ENCODE results near the gene ADAMTS17.

The ADAMTS17 gene

DNA sequence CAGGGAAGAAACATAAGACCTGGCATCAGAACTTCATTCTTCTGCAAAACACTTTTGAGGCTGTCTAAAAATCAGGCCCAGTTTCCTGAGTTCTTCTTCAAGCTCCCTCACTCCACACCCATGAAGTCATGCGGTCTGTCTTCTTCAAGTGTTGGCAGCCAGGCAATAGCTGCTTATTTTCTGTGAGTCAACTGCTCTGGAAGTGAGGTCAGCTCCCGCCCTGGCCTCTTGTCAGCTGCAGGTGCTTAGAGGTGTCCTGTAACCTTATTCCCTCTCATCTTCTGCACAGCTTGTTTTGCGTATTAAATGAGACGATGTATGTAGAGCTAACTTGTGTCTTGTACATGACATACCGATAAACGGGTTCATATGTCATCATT, 226.1 kb downstream of the ADAMTS17 start:
- peaks cover 4% of the 10 kb centered on the region for H3K4me1 ChIP-seq (ENCODE audit: insufficient read depth, insufficient read length)
- DNase-seq (ENCODE audit: low read depth, low spot score): no peak

DNA sequence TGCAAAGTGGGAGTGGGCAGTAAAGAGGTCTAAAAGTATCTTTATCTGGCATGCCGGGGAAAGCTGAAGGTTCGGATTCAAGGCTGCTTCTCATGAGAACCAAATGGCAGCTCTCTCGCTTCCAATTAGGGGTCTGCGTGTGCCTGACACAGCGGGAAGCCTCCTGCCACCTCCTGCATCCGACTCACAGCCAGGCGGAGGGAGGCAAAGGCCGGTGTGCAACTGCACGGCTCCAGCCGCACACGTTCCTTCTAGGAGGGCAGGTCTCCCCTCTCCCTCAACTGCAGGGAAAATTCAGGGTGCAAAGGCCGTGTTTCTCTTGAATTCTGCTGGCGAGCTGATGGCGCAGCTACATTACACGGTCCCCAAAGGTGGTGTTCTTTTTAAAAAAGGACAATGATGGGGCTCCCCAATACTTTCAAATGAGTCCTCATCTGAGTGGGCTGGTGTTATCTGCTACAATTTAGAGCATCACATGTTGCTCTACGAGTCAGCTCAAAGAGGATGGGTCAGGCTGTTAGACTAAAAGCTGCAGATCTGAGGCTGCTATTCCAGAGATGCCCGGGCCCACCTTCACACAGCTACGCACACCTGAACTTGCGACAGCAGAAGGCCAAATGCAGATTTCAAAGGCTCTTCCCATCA, 226.6 kb downstream of the ADAMTS17 start:
- Histone ChIP-seq H3K4me3 (ENCODE audit: insufficient read length, low read depth) (no peak overlapping the region), H3K27me3 (ENCODE audit: insufficient read depth, insufficient read length) (no peaks in the 10 kb centered on the region), H3K36me3 (ENCODE audit: insufficient read depth, insufficient read length, low read length) (no peaks in the 10 kb centered on the region), H3K9ac (ENCODE audit: insufficient read length, low read depth) (no peak overlapping the region), H3K9me3 (ENCODE audit: insufficient read depth, low read length) (0 out of 2 replicates have a peak, but pooled peaks cover 1% of the 10 kb centered on the region), H3K4me1 (ENCODE audit: insufficient read depth, insufficient read length) (peaks cover 4% of the 10 kb centered on the region)
- TF ChIP-seq ZNF274 (IDR thresholded peaks at IDR 0.05; ENCODE audit: low read depth, low read length) (no peak), SUZ12 (IDR thresholded peaks at IDR 0.05; ENCODE audit: extremely low read depth, insufficient read depth, insufficient read length) (no peak), YY1 (IDR thresholded peaks at IDR 0.05; ENCODE audit: insufficient read depth, insufficient read length) (no peak)
- DNase-seq (ENCODE audit: low read depth, low spot score): no peak

More for the DNA sequence above, 226.1 kb downstream of the ADAMTS17 start:
- no peak overlapping the region for H3K4me3 ChIP-seq (ENCODE audit: insufficient read length, low read depth)
- no peak for TF ChIP-seq YY1 (IDR thresholded peaks at IDR 0.05; ENCODE audit: insufficient read depth, insufficient read length)
- no peak for TF ChIP-seq SUZ12 (IDR thresholded peaks at IDR 0.05; ENCODE audit: extremely low read depth, insufficient read depth, insufficient read length)
- TF ChIP-seq ZNF274 (IDR thresholded peaks at IDR 0.05; ENCODE audit: low read depth, low read length): no peak
- H3K36me3 ChIP-seq (ENCODE audit: insufficient read depth, insufficient read length, low read length): no peaks in the 10 kb centered on the region
- no peak overlapping the region for H3K9ac ChIP-seq (ENCODE audit: insufficient read length, low read depth)
- H3K27me3 ChIP-seq (ENCODE audit: insufficient read depth, insufficient read length): no peaks in the 10 kb centered on the region
- H3K9me3 ChIP-seq (ENCODE audit: insufficient read depth, low read length): peaks cover 6% of the 10 kb centered on the region; the same call in 1 of the 2 replicates

DNA sequence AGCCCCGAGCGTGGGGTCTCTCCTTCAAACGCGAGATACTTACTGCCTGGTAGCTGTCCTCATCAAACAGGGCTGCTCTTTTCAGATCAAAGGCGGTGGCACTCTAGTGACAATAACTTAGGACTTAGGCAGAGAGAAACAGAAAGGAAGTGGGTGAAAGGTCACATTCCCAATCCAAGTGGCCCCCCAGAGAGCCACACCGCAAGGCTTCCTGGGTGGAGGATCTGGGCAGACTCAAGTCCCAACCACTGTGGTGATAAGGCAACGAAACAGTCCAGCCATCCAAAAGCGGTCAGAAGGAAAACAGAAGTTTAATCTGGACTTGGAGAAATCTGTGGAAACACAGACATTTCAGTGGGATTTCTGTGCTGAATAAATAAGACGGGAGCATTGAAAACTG, 227.2 kb downstream of the ADAMTS17 start:
- H3K4me1 ChIP-seq (ENCODE audit: insufficient read depth, insufficient read length): peaks cover 4% of the 10 kb centered on the region
- H3K36me3 ChIP-seq (ENCODE audit: insufficient read depth, insufficient read length, low read length): no peaks in the 10 kb centered on the region
- H3K4me3 ChIP-seq (ENCODE audit: insufficient read length, low read depth): no peak overlapping the region
- no peaks in the 10 kb centered on the region for H3K27me3 ChIP-seq (ENCODE audit: insufficient read depth, insufficient read length)
- DNase-seq (ENCODE audit: low read depth, low spot score): no peak
- no peak overlapping the region for H3K9ac ChIP-seq (ENCODE audit: insufficient read length, low read depth)
- TF ChIP-seq ZNF274 (IDR thresholded peaks at IDR 0.05; ENCODE audit: low read depth, low read length): no peak
- no peak for TF ChIP-seq SUZ12 (IDR thresholded peaks at IDR 0.05; ENCODE audit: extremely low read depth, insufficient read depth, insufficient read length)
- H3K9me3 ChIP-seq (ENCODE audit: insufficient read depth, low read length): no peaks in the 10 kb centered on the region

DNA sequence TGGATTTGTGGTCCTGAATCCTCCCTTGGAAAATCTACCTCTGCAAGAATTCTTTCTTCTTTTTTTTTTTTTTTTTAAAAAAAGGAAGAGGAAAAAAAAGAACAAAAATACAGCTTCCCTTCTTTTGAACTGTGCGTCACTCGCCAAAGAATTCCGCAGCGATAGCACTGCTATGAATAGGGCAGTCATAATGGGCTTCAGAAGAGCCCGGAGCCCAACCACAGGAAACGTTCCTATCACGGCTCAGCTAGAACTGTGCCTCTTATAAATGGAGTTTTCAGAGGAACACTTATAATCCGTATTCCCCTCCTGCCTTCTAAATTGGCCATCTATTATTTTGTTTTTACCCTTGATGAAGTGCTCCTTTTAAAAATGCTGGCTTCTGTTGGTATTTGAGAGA, 227.7 kb downstream of the ADAMTS17 start:
- H3K9ac ChIP-seq (ENCODE audit: insufficient read length, low read depth): no peak overlapping the region
- no peaks in the 10 kb centered on the region for H3K9me3 ChIP-seq (ENCODE audit: insufficient read depth, low read length)
- H3K4me3 ChIP-seq (ENCODE audit: insufficient read length, low read depth): no peak overlapping the region
- peaks cover 4% of the 10 kb centered on the region for H3K4me1 ChIP-seq (ENCODE audit: insufficient read depth, insufficient read length)
- TF ChIP-seq YY1 (IDR thresholded peaks at IDR 0.05; ENCODE audit: insufficient read depth, insufficient read length): no peak
- no peak for TF ChIP-seq SUZ12 (IDR thresholded peaks at IDR 0.05; ENCODE audit: extremely low read depth, insufficient read depth, insufficient read length)
- no peak for TF ChIP-seq ZNF274 (IDR thresholded peaks at IDR 0.05; ENCODE audit: low read depth, low read length)
- H3K36me3 ChIP-seq (ENCODE audit: insufficient read depth, insufficient read length, low read length): no peaks in the 10 kb centered on the region
- DNase-seq (ENCODE audit: low read depth, low spot score): no peak
- no peaks in the 10 kb centered on the region for H3K27me3 ChIP-seq (ENCODE audit: insufficient read depth, insufficient read length)

DNA sequence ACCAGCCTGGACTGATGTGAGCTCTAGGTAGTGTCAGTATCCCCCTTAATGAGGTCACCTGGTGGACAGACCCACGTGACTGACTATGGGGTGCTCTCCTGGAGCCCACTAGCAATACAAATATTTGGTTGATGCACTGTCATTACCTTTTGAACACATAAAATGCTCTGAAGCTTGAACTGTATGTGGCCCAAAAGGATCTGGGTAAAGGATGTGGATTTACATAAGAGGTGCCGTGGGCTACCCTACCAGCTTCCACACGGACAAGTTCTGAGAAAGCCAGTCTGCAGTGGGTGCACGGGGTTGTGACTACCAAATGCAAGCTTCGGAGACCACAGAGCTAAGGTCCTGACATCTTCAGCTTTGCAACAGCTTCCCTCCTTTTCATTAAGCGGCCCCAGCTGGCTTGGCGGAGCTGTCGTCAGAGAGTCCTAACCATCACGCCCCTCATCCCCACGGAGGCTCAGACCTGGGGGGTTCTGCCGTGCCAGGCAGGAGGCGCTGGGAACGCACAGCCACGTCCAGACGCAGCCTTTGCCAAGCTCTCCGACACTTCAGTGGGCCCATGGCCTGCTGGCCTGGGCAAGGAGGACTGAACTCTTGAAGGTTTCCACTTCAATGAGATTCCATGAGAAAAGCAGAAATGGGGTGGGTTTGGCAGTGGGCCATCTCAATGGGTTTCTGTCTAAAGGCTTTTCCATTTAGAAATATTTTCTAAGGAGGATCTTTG, 228.3 kb downstream of the ADAMTS17 start:
- no peak for DNase-seq (ENCODE audit: low read depth, low spot score)
- no peaks in the 10 kb centered on the region for H3K36me3 ChIP-seq (ENCODE audit: insufficient read depth, insufficient read length, low read length)
- H3K9me3 ChIP-seq (ENCODE audit: insufficient read depth, low read length): no peaks in the 10 kb centered on the region
- no peak for TF ChIP-seq SUZ12 (IDR thresholded peaks at IDR 0.05; ENCODE audit: extremely low read depth, insufficient read depth, insufficient read length)
- no peak for TF ChIP-seq ZNF274 (IDR thresholded peaks at IDR 0.05; ENCODE audit: low read depth, low read length)
- no peak for TF ChIP-seq YY1 (IDR thresholded peaks at IDR 0.05; ENCODE audit: insufficient read depth, insufficient read length)
- no peak overlapping the region for H3K4me3 ChIP-seq (ENCODE audit: insufficient read length, low read depth)
- no peak overlapping the region for H3K9ac ChIP-seq (ENCODE audit: insufficient read length, low read depth)
- peaks cover 4% of the 10 kb centered on the region for H3K4me1 ChIP-seq (ENCODE audit: insufficient read depth, insufficient read length)
- no peaks in the 10 kb centered on the region for H3K27me3 ChIP-seq (ENCODE audit: insufficient read depth, insufficient read length)

DNA sequence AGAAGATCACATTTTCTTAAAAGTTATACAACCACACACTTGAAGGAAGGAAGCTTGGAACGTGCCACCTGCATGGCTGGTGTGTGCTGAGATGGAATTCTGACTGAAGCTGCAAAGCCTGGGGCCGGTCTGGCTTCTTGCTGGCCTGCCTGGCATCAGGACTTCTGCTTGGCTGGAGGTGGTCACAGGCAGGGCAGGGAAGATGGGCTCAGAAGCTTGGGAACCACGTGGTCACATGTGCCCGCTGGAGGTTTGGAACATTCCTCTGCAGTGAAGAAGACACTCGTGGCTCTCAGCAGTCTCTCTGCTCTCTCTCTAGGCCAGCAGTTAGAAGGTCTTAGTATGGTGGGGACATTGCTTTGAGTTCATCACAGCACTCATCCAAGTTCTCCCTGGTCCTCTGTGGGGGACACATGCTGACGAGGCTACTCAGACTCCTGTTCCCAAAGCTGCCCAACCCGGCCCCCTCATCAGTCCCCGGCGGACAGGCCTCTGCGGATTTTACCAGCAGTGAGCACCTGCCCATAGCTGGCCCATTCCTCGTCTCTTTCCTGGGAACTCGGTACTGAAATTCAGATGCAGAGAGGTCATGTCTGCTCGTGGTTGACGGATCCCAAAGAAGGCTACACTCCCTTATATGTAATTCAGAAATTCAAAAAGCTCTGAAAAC, 229.0 kb downstream of the ADAMTS17 start:
- Histone ChIP-seq H3K9ac (ENCODE audit: insufficient read length, low read depth) (no peak overlapping the region), H3K4me1 (ENCODE audit: insufficient read depth, insufficient read length) (peaks cover 4% of the 10 kb centered on the region), H3K36me3 (ENCODE audit: insufficient read depth, insufficient read length, low read length) (no peaks in the 10 kb centered on the region), H3K4me3 (ENCODE audit: insufficient read length, low read depth) (no peak overlapping the region), H3K9me3 (ENCODE audit: insufficient read depth, low read length) (no peaks in the 10 kb centered on the region), H3K27me3 (ENCODE audit: insufficient read depth, insufficient read length) (no peaks in the 10 kb centered on the region)
- no peak for TF ChIP-seq YY1 (IDR thresholded peaks at IDR 0.05; ENCODE audit: insufficient read depth, insufficient read length)
- no peak for DNase-seq (ENCODE audit: low read depth, low spot score)

DNA sequence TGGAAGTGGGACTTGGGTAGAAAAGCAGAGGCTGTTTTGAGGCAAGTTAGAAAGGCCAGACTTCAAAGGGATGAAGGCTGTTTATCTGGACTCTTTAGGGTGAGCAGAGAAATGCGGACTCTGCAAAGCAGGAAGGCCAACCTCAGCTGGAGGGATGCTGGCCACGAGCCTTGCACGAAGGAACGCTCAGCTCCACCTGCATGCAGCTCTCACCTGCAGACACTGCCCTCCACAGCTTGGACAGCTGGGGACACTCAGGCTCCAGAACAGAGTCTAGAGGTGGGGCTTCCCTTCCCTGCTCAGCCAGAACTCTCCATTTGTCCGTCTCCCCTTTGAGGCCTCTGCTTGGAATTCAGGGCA, 229.7 kb downstream of the ADAMTS17 start:
- no peaks in the 10 kb centered on the region for H3K36me3 ChIP-seq (ENCODE audit: insufficient read depth, insufficient read length, low read length)
- peaks cover 4% of the 10 kb centered on the region for H3K4me1 ChIP-seq (ENCODE audit: insufficient read depth, insufficient read length)
- TF ChIP-seq YY1 (IDR thresholded peaks at IDR 0.05; ENCODE audit: insufficient read depth, insufficient read length): no peak
- TF ChIP-seq ZNF274 (IDR thresholded peaks at IDR 0.05; ENCODE audit: low read depth, low read length): no peak
- no peak for TF ChIP-seq SUZ12 (IDR thresholded peaks at IDR 0.05; ENCODE audit: extremely low read depth, insufficient read depth, insufficient read length)
- no peaks in the 10 kb centered on the region for H3K9me3 ChIP-seq (ENCODE audit: insufficient read depth, low read length)
- H3K27me3 ChIP-seq (ENCODE audit: insufficient read depth, insufficient read length): no peaks in the 10 kb centered on the region
- no peak overlapping the region for H3K4me3 ChIP-seq (ENCODE audit: insufficient read length, low read depth)
- no peak overlapping the region for H3K9ac ChIP-seq (ENCODE audit: insufficient read length, low read depth)
- no peak for DNase-seq (ENCODE audit: low read depth, low spot score)
